ENCODE data around the gene ADAMTS2. TPM values are rescaled to one million over a fixed set of nuclear protein-coding genes. Genes with fewer than 3 reads are reported as not detected.

Gene ADAMTS2
- total RNA-seq, 1 experiment from 2014 or later, result 3.9 TPM

DNA sequence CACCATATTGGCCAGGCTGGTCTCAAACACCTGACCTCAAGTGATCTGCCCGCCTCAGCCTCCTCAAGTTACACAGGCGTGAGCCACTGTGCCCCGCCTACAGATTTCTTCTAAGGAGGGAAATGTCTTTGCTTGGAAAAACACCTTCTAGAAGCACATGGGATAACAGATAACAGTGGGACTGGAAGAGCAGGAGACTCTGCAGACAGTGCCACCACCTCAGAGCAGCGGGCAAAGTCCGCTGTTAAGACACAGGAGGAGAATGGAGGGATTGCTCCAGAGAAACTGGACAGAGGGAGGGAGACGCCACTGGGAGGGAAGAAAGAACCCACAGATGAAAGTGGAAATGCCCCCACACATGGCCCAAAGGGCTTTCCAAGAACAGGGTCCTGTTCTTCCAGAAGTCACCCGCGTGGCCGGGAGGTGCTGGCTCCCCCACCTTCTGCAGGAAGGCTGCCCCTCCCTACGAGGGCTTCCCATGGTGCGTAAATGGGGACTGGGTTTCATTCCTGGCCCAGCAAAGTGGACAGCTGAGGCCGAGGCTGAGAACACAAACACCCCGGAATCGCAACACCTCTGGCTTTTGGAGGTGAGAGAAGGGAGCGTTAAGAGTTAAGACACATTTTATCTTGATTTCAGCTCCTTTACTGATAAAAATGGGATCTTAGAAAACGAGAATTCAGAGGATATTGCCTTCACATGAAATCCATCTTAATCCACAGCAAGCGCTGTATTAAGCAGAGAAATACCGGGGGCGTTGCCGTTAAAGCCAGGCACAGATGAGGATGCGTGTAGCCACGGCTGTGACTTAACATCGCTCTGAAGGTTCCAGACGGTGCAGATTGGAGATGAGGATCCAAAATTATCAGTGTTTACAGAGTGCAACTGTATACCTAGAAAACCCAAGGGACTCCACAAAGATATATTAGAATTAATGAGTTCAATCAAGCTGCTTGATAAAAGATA is 11.2 kb downstream of the ADAMTS2 start (continued):
- TF ChIP-seq, protein P1, sequence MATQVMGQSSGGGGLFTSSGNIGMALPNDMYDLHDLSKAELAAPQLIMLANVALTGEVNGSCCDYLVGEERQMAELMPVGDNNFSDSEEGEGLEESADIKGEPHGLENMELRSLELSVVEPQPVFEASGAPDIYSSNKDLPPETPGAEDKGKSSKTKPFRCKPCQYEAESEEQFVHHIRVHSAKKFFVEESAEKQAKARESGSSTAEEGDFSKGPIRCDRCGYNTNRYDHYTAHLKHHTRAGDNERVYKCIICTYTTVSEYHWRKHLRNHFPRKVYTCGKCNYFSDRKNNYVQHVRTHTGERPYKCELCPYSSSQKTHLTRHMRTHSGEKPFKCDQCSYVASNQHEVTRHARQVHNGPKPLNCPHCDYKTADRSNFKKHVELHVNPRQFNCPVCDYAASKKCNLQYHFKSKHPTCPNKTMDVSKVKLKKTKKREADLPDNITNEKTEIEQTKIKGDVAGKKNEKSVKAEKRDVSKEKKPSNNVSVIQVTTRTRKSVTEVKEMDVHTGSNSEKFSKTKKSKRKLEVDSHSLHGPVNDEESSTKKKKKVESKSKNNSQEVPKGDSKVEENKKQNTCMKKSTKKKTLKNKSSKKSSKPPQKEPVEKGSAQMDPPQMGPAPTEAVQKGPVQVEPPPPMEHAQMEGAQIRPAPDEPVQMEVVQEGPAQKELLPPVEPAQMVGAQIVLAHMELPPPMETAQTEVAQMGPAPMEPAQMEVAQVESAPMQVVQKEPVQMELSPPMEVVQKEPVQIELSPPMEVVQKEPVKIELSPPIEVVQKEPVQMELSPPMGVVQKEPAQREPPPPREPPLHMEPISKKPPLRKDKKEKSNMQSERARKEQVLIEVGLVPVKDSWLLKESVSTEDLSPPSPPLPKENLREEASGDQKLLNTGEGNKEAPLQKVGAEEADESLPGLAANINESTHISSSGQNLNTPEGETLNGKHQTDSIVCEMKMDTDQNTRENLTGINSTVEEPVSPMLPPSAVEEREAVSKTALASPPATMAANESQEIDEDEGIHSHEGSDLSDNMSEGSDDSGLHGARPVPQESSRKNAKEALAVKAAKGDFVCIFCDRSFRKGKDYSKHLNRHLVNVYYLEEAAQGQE (IDR thresholded peaks at IDR 0.05; ENCODE audit: low read depth), result no peak
- TF ChIP-seq YY1 (IDR thresholded peaks at IDR 0.05; ENCODE audit: extremely low read depth, insufficient replicate concordance, low read depth, low read length) (no peak), JUND (IDR thresholded peaks at IDR 0.05) (no peak), EZH2 (IDR thresholded peaks at IDR 0.05) (no peak), EZH2phosphoT487 (IDR thresholded peaks at IDR 0.05; ENCODE audit: borderline replicate concordance) (no peak)

DNA sequence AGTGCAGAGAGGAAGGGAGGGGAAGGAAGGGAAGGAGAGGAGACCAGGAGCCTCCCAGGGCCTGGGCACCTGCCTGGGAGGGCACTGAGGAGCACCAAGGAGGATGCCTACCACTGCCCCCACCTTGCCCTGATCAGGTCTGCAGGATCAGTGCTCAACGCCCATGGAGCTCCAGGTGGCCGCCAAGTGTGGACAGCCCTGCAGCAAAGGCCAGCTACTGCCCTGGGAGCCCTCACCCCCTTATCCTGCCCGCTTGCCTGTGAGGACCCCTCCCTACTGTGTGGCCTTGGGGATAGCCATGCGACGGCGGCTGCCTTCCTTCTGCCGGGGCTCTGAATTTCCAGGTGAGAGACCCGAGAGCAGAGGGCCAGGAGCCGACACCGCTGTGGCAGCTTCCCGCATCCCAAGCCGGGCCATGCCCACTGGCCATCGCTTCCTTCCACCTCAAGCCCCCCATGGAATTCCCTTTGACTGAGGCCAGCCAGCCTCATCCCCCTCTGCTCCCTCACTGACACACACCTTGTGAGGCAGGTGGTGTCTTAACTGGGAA is 12.4 kb downstream of the ADAMTS2 start:
- Histone ChIP-seq H3K9me3 (ENCODE audit: control insufficient read depth in 1 of 2, insufficient read depth in 1 of 2, low read depth in 1 of 2, low read length in 2 of 2) (no peaks in the 10 kb centered on the region), H3K4me3 (replicated peaks in 1 of 2; ENCODE audit: low read depth in 1 of 2, low read length in 2 of 2) (no peak overlapping the region), H3K27ac (ENCODE audit: low read depth, low read length) (no peak overlapping the region), H3K4me2 (ENCODE audit: low read length) (no peak overlapping the region), H3K9me2 (ENCODE audit: insufficient read depth) (no peaks in the 10 kb centered on the region), H2AFZ (ENCODE audit: low read depth, low read length, poor library complexity, severe bottlenecking) (no peak overlapping the region), H3K79me2 (ENCODE audit: insufficient read depth, low read length) (no peaks in the 10 kb centered on the region), H3K9ac (ENCODE audit: low read length) (no peak overlapping the region), H3K36me3 (ENCODE audit: control insufficient read depth in 1 of 2, insufficient read depth in 2 of 2, low read length in 2 of 2) (no peaks in the 10 kb centered on the region), H3K27me3 (ENCODE audit: insufficient read depth, low read length) (no peaks in the 10 kb centered on the region), H4K20me1 (ENCODE audit: insufficient read depth) (no peaks in the 10 kb centered on the region), H3K4me1 (ENCODE audit: control insufficient read depth in 1 of 2, insufficient read depth in 2 of 2, low read length in 2 of 2) (peaks cover 4 to 14% of the 10 kb centered on the region in 2 experiments; a peak in 1 of 4 replicates)
- no peak for DNase-seq (ENCODE audit: low read depth, low spot score)
- intact Hi-C loops (cut with micrococcal nuclease), result no loop called here
- ChIA-PET POLR2A (no interaction called here), CTCF (no interaction called here), RAD21 (ENCODE audit: low non-redundant PET in 1 of 2, low total read pairs in 2 of 2, uncharacterized antibody in 2 of 2, unreplicated experiment in 2 of 2) (no interaction called here)
- no TSS peak for BruUV-seq (replicated peaks)
- no peak for ATAC-seq
- no peak for TF ChIP-seq ELF1 (IDR thresholded peaks at IDR 0.05; ENCODE audit: borderline replicate concordance, low read depth)
- no peak for TF ChIP-seq SP1 (IDR thresholded peaks at IDR 0.05; ENCODE audit: low read depth)
- TF ChIP-seq EZH2phosphoT487 (IDR thresholded peaks at IDR 0.05; ENCODE audit: borderline replicate concordance), result no peak
- TF ChIP-seq EZH2 (IDR thresholded peaks at IDR 0.05), result no peak
- TF ChIP-seq POLR2AphosphoS5 (IDR thresholded peaks at IDR 0.05; ENCODE audit: low read depth, low read length), result no peak
- TF ChIP-seq SRF (IDR thresholded peaks at IDR 0.05; ENCODE audit: low read depth), result no peak
- no peak for TF ChIP-seq ZFX (IDR thresholded peaks at IDR 0.05)
- no peak for TF ChIP-seq POLR2A (IDR thresholded peaks at IDR 0.05; ENCODE audit: borderline replicate concordance, extremely low read depth, insufficient read depth, insufficient read length)
- TF ChIP-seq, protein P2, sequence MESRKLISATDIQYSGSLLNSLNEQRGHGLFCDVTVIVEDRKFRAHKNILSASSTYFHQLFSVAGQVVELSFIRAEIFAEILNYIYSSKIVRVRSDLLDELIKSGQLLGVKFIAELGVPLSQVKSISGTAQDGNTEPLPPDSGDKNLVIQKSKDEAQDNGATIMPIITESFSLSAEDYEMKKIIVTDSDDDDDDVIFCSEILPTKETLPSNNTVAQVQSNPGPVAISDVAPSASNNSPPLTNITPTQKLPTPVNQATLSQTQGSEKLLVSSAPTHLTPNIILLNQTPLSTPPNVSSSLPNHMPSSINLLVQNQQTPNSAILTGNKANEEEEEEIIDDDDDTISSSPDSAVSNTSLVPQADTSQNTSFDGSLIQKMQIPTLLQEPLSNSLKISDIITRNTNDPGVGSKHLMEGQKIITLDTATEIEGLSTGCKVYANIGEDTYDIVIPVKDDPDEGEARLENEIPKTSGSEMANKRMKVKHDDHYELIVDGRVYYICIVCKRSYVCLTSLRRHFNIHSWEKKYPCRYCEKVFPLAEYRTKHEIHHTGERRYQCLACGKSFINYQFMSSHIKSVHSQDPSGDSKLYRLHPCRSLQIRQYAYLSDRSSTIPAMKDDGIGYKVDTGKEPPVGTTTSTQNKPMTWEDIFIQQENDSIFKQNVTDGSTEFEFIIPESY (IDR thresholded peaks at IDR 0.05; ENCODE audit: extremely low read depth, insufficient replicate concordance, low read length), result no peak
- TF ChIP-seq FOSL1 (IDR thresholded peaks at IDR 0.05; ENCODE audit: low read depth), result no peak
- no peak for TF ChIP-seq TCF7L2 (IDR thresholded peaks at IDR 0.05; ENCODE audit: borderline replicate concordance, extremely low read depth, insufficient read depth, insufficient read length)
- TF ChIP-seq YY1 (IDR thresholded peaks at IDR 0.05; ENCODE audit: extremely low read depth, insufficient replicate concordance, low read depth, low read length), result no peak
- TF ChIP-seq CBX3 (IDR thresholded peaks at IDR 0.05; ENCODE audit: low read depth), result no peak

All from HCT116 (cell line).